Measurements from ENCODE around the gene SNN. TPM values are rescaled to one million over a fixed set of nuclear protein-coding genes. Genes with fewer than 3 reads are reported as not detected.

The SNN gene
- total and polyA plus RNA-seq, 9 of the 15 experiments (the other 6 are each of a cell fraction or from before 2014, with no cell fraction given), result 0.07 to 2.9 (median 1.9) TPM

DNA sequence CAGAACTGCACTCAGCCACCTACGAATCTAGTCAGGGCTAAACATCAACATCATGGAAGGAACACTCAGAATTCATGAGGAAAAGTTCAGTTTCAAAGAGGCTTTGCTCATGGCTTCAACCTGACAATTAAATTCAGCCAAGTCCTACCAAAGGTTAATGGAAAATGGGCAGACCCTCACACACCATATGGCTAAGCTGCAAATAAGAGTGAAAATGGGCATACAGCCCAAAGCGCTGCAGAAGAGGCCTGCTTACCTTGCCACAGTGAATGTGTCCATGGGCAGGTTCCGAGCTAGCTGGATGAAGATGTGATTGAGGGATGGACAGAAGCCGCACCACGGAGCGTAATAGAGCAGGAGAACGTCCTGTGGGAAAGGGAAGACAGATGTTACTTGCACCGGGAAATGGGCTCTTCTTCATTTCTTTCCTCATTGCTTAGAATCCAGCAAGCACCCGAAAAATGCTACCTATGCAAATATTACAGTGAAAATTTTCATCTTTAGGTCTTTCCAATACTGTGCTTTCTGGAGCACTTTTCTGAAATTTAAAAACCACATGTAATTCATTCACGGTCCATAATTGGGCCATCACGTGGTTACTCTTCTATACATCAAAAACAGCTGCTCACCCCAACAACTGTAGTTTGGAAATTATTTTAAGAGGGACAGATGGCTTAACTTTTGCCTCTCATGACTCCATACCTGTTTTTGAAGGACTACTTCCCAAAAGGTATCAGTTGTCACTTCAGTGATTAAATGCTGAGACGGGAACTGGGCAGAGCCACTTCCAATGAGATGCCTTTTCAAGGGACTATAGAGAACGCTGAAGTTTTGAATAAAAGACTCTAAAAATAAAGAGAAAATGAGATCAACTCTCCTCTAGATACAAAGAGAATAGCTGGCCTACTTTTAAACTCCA is 19.6 kb downstream of the SNN start:
- 88% methylated on average over 13 of the region's 13 CpGs for WGBS (ENCODE audit: insufficient coverage, low coverage, missing lambda C conversion rate)

DNA sequence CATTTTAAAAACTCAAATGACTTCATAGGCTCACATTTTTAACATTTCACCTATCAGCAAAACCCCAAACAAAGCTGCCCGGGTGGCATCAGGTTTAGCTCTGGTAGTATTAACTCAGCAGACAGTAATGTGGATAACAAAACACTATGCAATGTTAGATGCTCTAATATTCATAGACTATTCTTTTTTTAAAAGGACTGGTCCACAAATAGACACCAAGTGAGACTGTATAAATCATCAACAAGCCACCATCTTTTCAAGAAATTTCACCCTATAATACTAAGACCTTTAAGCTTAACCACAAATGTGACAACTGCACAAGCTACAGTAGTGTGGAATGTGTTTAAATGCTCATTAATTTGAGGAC is 20.2 kb downstream of the SNN start:
- ChIA-PET POLR2A (interaction anchor here (0.6 to 2.0 kb wide), 4 partner anchors 10 to 183 kb away, joined by 4 to 9 read pairs (median 4); no protein-coding TSS in a partner anchor), CTCF (ENCODE audit: low intra/inter-chr PET ratio) (no interaction called here)
- Histone ChIP-seq H3K27ac (ENCODE audit: extremely low read depth, low read depth, low read length) (no peak overlapping the region), H3K9me3 (replicated peaks; ENCODE audit: control insufficient read depth, insufficient read depth, low read depth, low read length) (no peaks in the 10 kb centered on the region), H3K4me2 (ENCODE audit: insufficient read depth, low read length) (no peak overlapping the region), H3K4me1 (replicated peaks in 1 of 2; ENCODE audit: control insufficient read depth in 2 of 2, insufficient read depth in 2 of 2, low read length in 2 of 2) (no peaks in the 10 kb centered on the region), H3K9ac (ENCODE audit: insufficient read depth in 1 of 2, low read depth in 2 of 2, low read length in 2 of 2) (no peak overlapping the region), H3K27me3 (ENCODE audit: control insufficient read depth in 2 of 2, insufficient read depth in 2 of 2, low read length in 2 of 2) (no peaks in the 10 kb centered on the region), H3K36me3 (ENCODE audit: control insufficient read depth, insufficient read depth, low read length) (peaks cover 90% of the 10 kb centered on the region), H3K9me1 (ENCODE audit: control insufficient read depth, insufficient read depth, low read length) (no peaks in the 10 kb centered on the region), H2AFZ (ENCODE audit: low read depth, low read length) (no peak overlapping the region), H4K20me1 (replicated peaks; ENCODE audit: control insufficient read depth, insufficient read depth, low read length) (no peaks in the 10 kb centered on the region), H3K4me3 (no peak overlapping the region), H3K79me2 (ENCODE audit: control insufficient read depth, insufficient read depth, low read length) (no peaks in the 10 kb centered on the region; the same call in 2 of the 3 replicates)
- in situ Hi-C loops (cut with MboI), result no loop called here
- WGBS (ENCODE audit: insufficient coverage, low coverage, missing lambda C conversion rate), result 94% methylated on average over 1 of the region's 1 CpG
- no peak for FAIRE-seq
- no peak for TF ChIP-seq ZKSCAN8 (CRISPR knock-in tag; IDR thresholded peaks at IDR 0.05)
- no peak for TF ChIP-seq EGR1 (conservative IDR thresholded peaks at IDR 0.05)
- TF ChIP-seq ZNF79 (CRISPR knock-in tag; IDR thresholded peaks at IDR 0.05; ENCODE audit: low read depth), result no peak
- no peak for TF ChIP-seq NUFIP1 (IDR thresholded peaks at IDR 0.05; ENCODE audit: partially characterized antibody)
- TF ChIP-seq OTX1 (CRISPR knock-in tag; IDR thresholded peaks at IDR 0.05), result no peak
- TF ChIP-seq SRSF7 (optimal IDR thresholded peaks at IDR 0.05; ENCODE audit: low read depth, low read length), result no peak
- TF ChIP-seq RBBP5 (IDR thresholded peaks at IDR 0.05; ENCODE audit: borderline replicate concordance, insufficient read depth, low read length, poor library complexity, severe bottlenecking), result no peak
- TF ChIP-seq, protein P1, sequence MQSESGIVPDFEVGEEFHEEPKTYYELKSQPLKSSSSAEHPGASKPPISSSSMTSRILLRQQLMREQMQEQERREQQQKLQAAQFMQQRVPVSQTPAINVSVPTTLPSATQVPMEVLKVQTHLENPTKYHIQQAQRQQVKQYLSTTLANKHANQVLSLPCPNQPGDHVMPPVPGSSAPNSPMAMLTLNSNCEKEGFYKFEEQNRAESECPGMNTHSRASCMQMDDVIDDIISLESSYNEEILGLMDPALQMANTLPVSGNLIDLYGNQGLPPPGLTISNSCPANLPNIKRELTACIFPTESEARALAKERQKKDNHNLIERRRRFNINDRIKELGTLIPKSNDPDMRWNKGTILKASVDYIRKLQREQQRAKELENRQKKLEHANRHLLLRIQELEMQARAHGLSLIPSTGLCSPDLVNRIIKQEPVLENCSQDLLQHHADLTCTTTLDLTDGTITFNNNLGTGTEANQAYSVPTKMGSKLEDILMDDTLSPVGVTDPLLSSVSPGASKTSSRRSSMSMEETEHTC (IDR thresholded peaks at IDR 0.05), result no peak
- TF ChIP-seq ERF (CRISPR knock-in tag; IDR thresholded peaks at IDR 0.05), result no peak
- TF ChIP-seq NR2F6 (CRISPR knock-in tag; IDR thresholded peaks at IDR 0.05), result no peak
- intact Hi-C loops (cut with micrococcal nuclease), result no loop called here
- DNase-seq (ENCODE audit: extremely low read depth in 1 of 4, low spot score in 3 of 4), result no peak
- no TSS peak for BruUV-seq (replicated peaks)
- ATAC-seq, result no peak

More for the DNA sequence above, 19.6 kb downstream of the SNN start:
- Histone ChIP-seq H3K9me1 (ENCODE audit: control insufficient read depth, insufficient read depth, low read length) (no peaks in the 10 kb centered on the region), H3K79me2 (ENCODE audit: control insufficient read depth, insufficient read depth, low read length) (no peaks in the 10 kb centered on the region; the same call in 2 of the 3 replicates), H3K9ac (ENCODE audit: insufficient read depth in 1 of 2, low read depth in 2 of 2, low read length in 2 of 2) (no peak overlapping the region), H3K4me3 (no peak overlapping the region), H3K4me2 (ENCODE audit: insufficient read depth, low read length) (no peak overlapping the region), H3K4me1 (replicated peaks in 1 of 2; ENCODE audit: control insufficient read depth in 2 of 2, insufficient read depth in 2 of 2, low read length in 2 of 2) (no peaks in the 10 kb centered on the region; a peak in 1 of 5 replicates), H3K27me3 (ENCODE audit: control insufficient read depth in 2 of 2, insufficient read depth in 2 of 2, low read length in 2 of 2) (no peaks in the 10 kb centered on the region), H3K36me3 (ENCODE audit: control insufficient read depth, insufficient read depth, low read length) (peaks cover 93% of the 10 kb centered on the region), H3K27ac (ENCODE audit: extremely low read depth, low read depth, low read length) (no peak overlapping the region), H2AFZ (ENCODE audit: low read depth, low read length) (no peak overlapping the region), H3K9me3 (replicated peaks; ENCODE audit: control insufficient read depth, insufficient read depth, low read depth, low read length) (no peaks in the 10 kb centered on the region), H4K20me1 (replicated peaks; ENCODE audit: control insufficient read depth, insufficient read depth, low read length) (no peaks in the 10 kb centered on the region)
- no peak for FAIRE-seq
- ATAC-seq, result no peak
- in situ Hi-C loops (cut with MboI), result no loop called here
- CTCF ChIA-PET (ENCODE audit: low intra/inter-chr PET ratio), result no interaction called here
- intact Hi-C loops (cut with micrococcal nuclease), result no loop called here
- no peak for DNase-seq (ENCODE audit: extremely low read depth in 1 of 4, low spot score in 3 of 4)
- no TSS peak for BruUV-seq (replicated peaks)
- POLR2A ChIA-PET, result interaction anchor here (0.6 to 2.0 kb wide), 4 partner anchors 10 to 183 kb away, joined by 4 to 9 read pairs (median 4); no protein-coding TSS in a partner anchor
- TF ChIP-seq ZNF316 (IDR thresholded peaks at IDR 0.05) (peak; percentile 68), C11orf30 (IDR thresholded peaks at IDR 0.05; ENCODE audit: low read depth) (peak; percentile 54), NELFE (IDR thresholded peaks at IDR 0.05; ENCODE audit: insufficient read depth, insufficient read length) (no peak), MAFG (tag; conservative IDR thresholded peaks at IDR 0.05) (peak; percentile 26; the same call in 1 of the 2 replicates)

Measured in K562 (cell line).